ENCODE data around the gene RSKR. TPM values are rescaled to one million over a fixed set of nuclear protein-coding genes. Genes with fewer than 3 reads are reported as not detected.

The RSKR gene
- total RNA-seq, 4 donors from 2014 or later, result 2.3 to 4.2 (median 4.1) TPM

DNA sequence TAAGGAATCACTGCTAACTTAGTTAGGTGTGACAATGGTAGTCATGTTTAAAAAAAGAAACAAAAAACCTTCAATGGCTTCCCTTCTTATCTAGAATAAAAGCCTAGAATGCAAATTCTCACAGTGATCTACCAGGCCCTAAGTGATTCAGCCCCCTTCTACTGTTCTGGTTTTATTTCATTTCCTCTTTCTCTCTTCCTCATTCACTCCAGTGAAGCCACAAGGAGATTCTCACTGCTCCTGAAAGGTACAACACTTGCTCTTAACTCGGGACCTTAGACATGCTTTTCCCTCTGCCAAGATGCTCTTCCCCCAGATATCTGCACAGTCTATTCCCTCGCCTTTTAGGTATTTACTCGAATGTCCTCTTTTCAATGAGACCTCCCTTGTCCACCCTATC lies 46.4 kb downstream of the RSKR start:
- Histone ChIP-seq H3K27ac (replicated peaks in 1 of 4) (no peak overlapping the region), H3K9me3 (no peaks in the 10 kb centered on the region), H3K4me1 (peaks cover 19 to 44% (median 36%) of the 10 kb centered on the region in 4 donors), H3K36me3 (peaks cover 12 to 30% (median 16%) of the 10 kb centered on the region in 4 donors), H3K27me3 (no peaks in the 10 kb centered on the region), H3K4me3 (no peak overlapping the region)
- TF ChIP-seq POLR2A (IDR thresholded peaks at IDR 0.05; ENCODE audit: low read depth), result no peak
- TF ChIP-seq EP300 (IDR thresholded peaks at IDR 0.05), result no peak
- TF ChIP-seq, protein P1, sequence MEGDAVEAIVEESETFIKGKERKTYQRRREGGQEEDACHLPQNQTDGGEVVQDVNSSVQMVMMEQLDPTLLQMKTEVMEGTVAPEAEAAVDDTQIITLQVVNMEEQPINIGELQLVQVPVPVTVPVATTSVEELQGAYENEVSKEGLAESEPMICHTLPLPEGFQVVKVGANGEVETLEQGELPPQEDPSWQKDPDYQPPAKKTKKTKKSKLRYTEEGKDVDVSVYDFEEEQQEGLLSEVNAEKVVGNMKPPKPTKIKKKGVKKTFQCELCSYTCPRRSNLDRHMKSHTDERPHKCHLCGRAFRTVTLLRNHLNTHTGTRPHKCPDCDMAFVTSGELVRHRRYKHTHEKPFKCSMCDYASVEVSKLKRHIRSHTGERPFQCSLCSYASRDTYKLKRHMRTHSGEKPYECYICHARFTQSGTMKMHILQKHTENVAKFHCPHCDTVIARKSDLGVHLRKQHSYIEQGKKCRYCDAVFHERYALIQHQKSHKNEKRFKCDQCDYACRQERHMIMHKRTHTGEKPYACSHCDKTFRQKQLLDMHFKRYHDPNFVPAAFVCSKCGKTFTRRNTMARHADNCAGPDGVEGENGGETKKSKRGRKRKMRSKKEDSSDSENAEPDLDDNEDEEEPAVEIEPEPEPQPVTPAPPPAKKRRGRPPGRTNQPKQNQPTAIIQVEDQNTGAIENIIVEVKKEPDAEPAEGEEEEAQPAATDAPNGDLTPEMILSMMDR (IDR thresholded peaks at IDR 0.05), result no peak
- no peak for TF ChIP-seq POLR2AphosphoS5 (IDR thresholded peaks at IDR 0.05)
- intact Hi-C loops (cut with DNase I), result no loop called here
- WGBS, result 84% methylated on average over 3 of the region's 3 CpGs
- no peak for DNase-seq (ENCODE audit: extremely low spot score)

GRCh38 chr17:28563475-28563874 lies 50.5 kb downstream of the RSKR start:
- 98% methylated on average over 3 of the region's 3 CpGs for WGBS
- H3K9me3 ChIP-seq, result no peaks in the 10 kb centered on the region
- peaks cover 42 to 71% (median 56%) of the 10 kb centered on the region in 4 donors for H3K36me3 ChIP-seq
- peaks cover 0 to 10% (median 9%) of the 10 kb centered on the region in 4 donors for H3K4me1 ChIP-seq
- no peak for DNase-seq (ENCODE audit: extremely low spot score)
- no peak overlapping the region for H3K27ac ChIP-seq (replicated peaks in 1 of 4)
- H3K27me3 ChIP-seq, result no peaks in the 10 kb centered on the region
- TF ChIP-seq EP300 (IDR thresholded peaks at IDR 0.05) (no peak), POLR2AphosphoS5 (IDR thresholded peaks at IDR 0.05) (peak in 1 of 2 donors; percentile 12), POLR2A (IDR thresholded peaks at IDR 0.05; ENCODE audit: low read depth) (no peak)
- TF ChIP-seq, protein P1 (IDR thresholded peaks at IDR 0.05), result no peak
- intact Hi-C loops (cut with DNase I), result no loop called here
- H3K4me3 ChIP-seq, result no peak overlapping the region

Other genes with a start within 250 kb of the RSKR start
- not detected for gene SEBOX, start 249.0 kb downstream of the RSKR start, total RNA-seq
- gene VTN, start 243.9 kb downstream of the RSKR start, total RNA-seq, result 1 to 10 TPM in 1 of 4 donors, under 1 TPM in 3; under 0.01 to 1.3 (median 0.58) TPM
- 10 to 100 TPM in 3 of 4 donors, 1 to 10 TPM in 1; 8.3 to 24.9 (median 13.8) TPM for gene SARM1, start 242.5 kb downstream of the RSKR start, total RNA-seq
- gene SLC46A1, start 208.0 kb downstream of the RSKR start, total RNA-seq, result 1 to 10 TPM; 4.6 to 9.6 (median 7.4) TPM
- not detected for gene SLC13A2, start 140.5 kb downstream of the RSKR start, total RNA-seq
- gene FOXN1, start 107.8 kb downstream of the RSKR start, total RNA-seq, result not detected
- 10 to 100 TPM; 16.1 to 36.3 (median 23.2) TPM for gene UNC119, start 61.6 kb downstream of the RSKR start, total RNA-seq
- 10 to 100 TPM; 41.9 to 55.5 (median 47.2) TPM for gene PIGS, start 42.7 kb downstream of the RSKR start, total RNA-seq
- gene ALDOC, start 37.3 kb downstream of the RSKR start, total RNA-seq, result 10 to 100 TPM; 21.6 to 49.5 (median 27.5) TPM
- 1 to 10 TPM in 1 of 4 donors, under 1 TPM in 3; 0.83 to 1.7 (median 0.97) TPM for gene SPAG5, start 15.2 kb downstream of the RSKR start, total RNA-seq
- 100 to 1,000 TPM in 2 of 4 donors, 10 to 100 TPM in 2; 90.0 to 127 (median 98.2) TPM for gene BLTP2, start 31.0 kb upstream of the RSKR start, total RNA-seq
- gene SDF2, start 47.7 kb upstream of the RSKR start, total RNA-seq, result 10 to 100 TPM; 39.1 to 46.7 (median 42.6) TPM
- gene SUPT6H, start 48.0 kb upstream of the RSKR start, total RNA-seq, result 10 to 100 TPM; 57.3 to 84.4 (median 71.1) TPM
- gene PROCA1, start 97.7 kb upstream of the RSKR start, total RNA-seq, result 1 to 10 TPM in 1 of 4 donors, under 1 TPM in 3; 0.50 to 2.1 (median 0.85) TPM
- 100 to 1,000 TPM; 147 to 216 (median 202) TPM for gene RAB34, start 103.7 kb upstream of the RSKR start, total RNA-seq
- gene RPL23A, start 105.8 kb upstream of the RSKR start, total RNA-seq, result 100 to 1,000 TPM; 378 to 728 (median 558) TPM
- gene TLCD1, start 112.0 kb upstream of the RSKR start, total RNA-seq, result 1 to 10 TPM in 3 of 4 donors, not detected in 1; 1.0 to 1.5 (median 1.3) TPM
- gene NEK8, start 114.6 kb upstream of the RSKR start, total RNA-seq, result 1 to 10 TPM in 3 of 4 donors, under 1 TPM in 1; 0.83 to 2.1 (median 1.6) TPM
- 10 to 100 TPM in 2 of 4 donors, 1 to 10 TPM in 2; 4.6 to 12.6 (median 10.6) TPM for gene TRAF4, start 129.8 kb upstream of the RSKR start, total RNA-seq
- gene FAM222B, start 228.6 kb upstream of the RSKR start, total RNA-seq, result 10 to 100 TPM; 15.9 to 48.1 (median 30.3) TPM
- gene ERAL1, start 240.8 kb upstream of the RSKR start, total RNA-seq, result 10 to 100 TPM; 24.5 to 38.0 (median 27.7) TPM

Data from esophagus muscularis mucosa (tissue), 4 donors.